ENCODE measurements around the gene SECTM1.

SECTM1 gene

DNA sequence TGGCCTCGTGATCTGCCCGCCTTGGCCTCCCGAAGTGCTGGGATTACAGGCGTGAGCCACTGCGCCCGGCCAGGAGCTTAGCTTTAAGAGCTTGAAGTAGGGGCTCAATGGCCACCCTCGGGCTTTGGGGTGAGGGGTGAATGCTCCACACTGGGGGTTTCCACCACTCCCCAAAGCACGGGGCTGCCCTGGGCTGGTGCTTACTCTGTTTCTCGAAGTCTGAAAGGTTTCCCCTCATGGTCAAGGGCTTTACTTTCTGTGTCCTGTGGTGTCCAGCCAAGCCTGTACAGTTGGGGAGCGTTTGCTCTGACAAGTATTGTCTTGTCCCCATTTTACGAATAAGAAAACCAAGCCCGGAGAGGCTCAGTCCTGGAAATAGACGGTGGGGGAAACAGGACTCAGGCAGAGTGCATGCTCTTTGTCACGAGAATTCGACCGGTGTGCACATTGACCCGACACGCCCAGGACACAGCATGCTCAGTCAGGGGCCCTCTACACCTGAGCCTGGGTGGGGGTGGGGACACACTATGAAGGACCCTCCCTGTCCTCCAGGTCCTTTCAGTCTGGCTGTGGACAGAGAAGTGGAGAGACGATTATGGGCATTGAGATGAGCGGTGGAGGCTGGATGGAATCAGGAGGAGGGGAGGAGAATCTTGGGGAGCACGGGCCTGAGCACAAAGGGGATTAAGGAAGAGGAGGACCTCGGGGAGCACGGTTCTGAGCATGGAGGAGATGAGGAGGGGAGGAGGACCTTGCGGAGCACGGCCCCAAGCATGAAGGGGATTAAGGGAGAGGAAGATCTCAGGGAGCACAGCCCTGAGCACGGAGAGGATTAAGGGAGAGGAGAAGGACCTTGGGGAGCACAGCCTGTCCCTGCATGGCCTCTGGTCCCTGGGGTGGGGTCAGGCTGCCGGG lies 23.7 kb downstream of the SECTM1 start:
- H4K8ac ChIP-seq (ENCODE audit: low read length) = no peak overlapping the region
- H2BK5ac ChIP-seq (ENCODE audit: low read depth, low read length, poor library complexity, severe bottlenecking) = no peak overlapping the region
- no peaks in the 10 kb centered on the region for H3K79me1 ChIP-seq (replicated peaks; ENCODE audit: low read length, poor library complexity, severe bottlenecking)
- no peak overlapping the region for H4K91ac ChIP-seq (ENCODE audit: low read length)
- H3K23ac ChIP-seq (ENCODE audit: low read length in 2 of 2) = no peak overlapping the region
- no peak overlapping the region for H2BK12ac ChIP-seq (ENCODE audit: low read length in 2 of 2)
- H2BK15ac ChIP-seq (ENCODE audit: low read depth, poor library complexity, severe bottlenecking) = no peak overlapping the region
- H3K9me3 ChIP-seq (ENCODE audit: control insufficient read depth, low read length) = no peaks in the 10 kb centered on the region
- no peak for DNase-seq
- no peak overlapping the region for H2AK5ac ChIP-seq (ENCODE audit: low read length, severe bottlenecking)
- H2BK120ac ChIP-seq (ENCODE audit: low read depth, low read length) = no peak overlapping the region
- no peak overlapping the region for H3K4me3 ChIP-seq (ENCODE audit: insufficient read depth in 1 of 2, low read depth in 1 of 2, low read length in 2 of 2)
- H3K18ac ChIP-seq (ENCODE audit: low read depth in 1 of 2, low read length in 2 of 2) = no peak overlapping the region
- H2AFZ ChIP-seq (ENCODE audit: low read depth, low read length) = no peak overlapping the region
- no peak overlapping the region for H3K27ac ChIP-seq (ENCODE audit: low read length, poor library complexity, severe bottlenecking)
- peaks cover 28 to 52% of the 10 kb centered on the region in 2 experiments for H3K27me3 ChIP-seq (ENCODE audit: control insufficient read depth in 1 of 2, insufficient read depth in 1 of 2, low read length in 2 of 2)
- no peak overlapping the region for H3K9ac ChIP-seq (ENCODE audit: low read length)
- H3K36me3 ChIP-seq (ENCODE audit: control insufficient read depth in 1 of 2, insufficient read depth in 2 of 2, low read depth in 1 of 2, low read length in 2 of 2) = no peaks in the 10 kb centered on the region
- no peak overlapping the region for H3K4ac ChIP-seq (ENCODE audit: low read depth in 1 of 2, low read length in 2 of 2)
- H3K4me2 ChIP-seq (ENCODE audit: low read length, poor library complexity, severe bottlenecking) = no peak overlapping the region
- WGBS = 89% methylated on average over 27 of the region's 27 CpGs
- peaks cover 4% of the 10 kb centered on the region for H3K4me1 ChIP-seq (ENCODE audit: control insufficient read depth, insufficient read depth, low read depth, low read length)
- H3K14ac ChIP-seq (ENCODE audit: low read length in 2 of 2) = no peak overlapping the region

- Histone ChIP-seq H3K4me3 (ENCODE audit: insufficient read depth in 1 of 2, low read depth in 1 of 2, low read length in 2 of 2) (no peak overlapping the region), H4K8ac (ENCODE audit: low read length) (no peak overlapping the region), H3K4me2 (ENCODE audit: low read length, poor library complexity, severe bottlenecking) (no peak overlapping the region), H3K9ac (ENCODE audit: low read length) (no peak overlapping the region), H3K27ac (ENCODE audit: low read length, poor library complexity, severe bottlenecking) (no peak overlapping the region), H4K91ac (ENCODE audit: low read length) (no peak overlapping the region), H2BK12ac (ENCODE audit: low read length in 2 of 2) (no peak overlapping the region), H2AFZ (ENCODE audit: low read depth, low read length) (no peak overlapping the region), H3K4me1 (ENCODE audit: control insufficient read depth, insufficient read depth, low read depth, low read length) (peaks cover 14% of the 10 kb centered on the region), H3K14ac (ENCODE audit: low read length in 2 of 2) (no peak overlapping the region), H3K36me3 (ENCODE audit: control insufficient read depth in 1 of 2, insufficient read depth in 2 of 2, low read depth in 1 of 2, low read length in 2 of 2) (no peaks in the 10 kb centered on the region), H3K79me1 (replicated peaks; ENCODE audit: low read length, poor library complexity, severe bottlenecking) (no peaks in the 10 kb centered on the region), H3K9me3 (ENCODE audit: control insufficient read depth, low read length) (no peaks in the 10 kb centered on the region), H2BK120ac (ENCODE audit: low read depth, low read length) (no peak overlapping the region), H3K4ac (ENCODE audit: low read depth in 1 of 2, low read length in 2 of 2) (no peak overlapping the region), H3K27me3 (ENCODE audit: control insufficient read depth in 1 of 2, insufficient read depth in 1 of 2, low read length in 2 of 2) (peaks cover 20 to 35% of the 10 kb centered on the region in 2 experiments), H3K23ac (ENCODE audit: low read length in 2 of 2) (no peak overlapping the region), H3K18ac (ENCODE audit: low read depth in 1 of 2, low read length in 2 of 2) (no peak overlapping the region), H2BK5ac (ENCODE audit: low read depth, low read length, poor library complexity, severe bottlenecking) (no peak overlapping the region), H2BK15ac (ENCODE audit: low read depth, poor library complexity, severe bottlenecking) (no peak overlapping the region), H2AK5ac (ENCODE audit: low read length, severe bottlenecking) (no peak overlapping the region)
- 89% methylated on average over 20 of the region's 20 CpGs for WGBS
- DNase-seq = no peak
These were observed 27.8 kb downstream of the SECTM1 start for GRCh38 chr17:82305727-82306300.

- no peaks in the 10 kb centered on the region for H3K9me3 ChIP-seq (ENCODE audit: control insufficient read depth, low read length)
- 89% methylated on average over 20 of the region's 23 CpGs for WGBS
- H3K4ac ChIP-seq (ENCODE audit: low read depth in 1 of 2, low read length in 2 of 2) = no peak overlapping the region
- H2BK12ac ChIP-seq (ENCODE audit: low read length in 2 of 2) = no peak overlapping the region
- no peak overlapping the region for H3K4me3 ChIP-seq (ENCODE audit: insufficient read depth in 1 of 2, low read depth in 1 of 2, low read length in 2 of 2)
- no peak overlapping the region for H4K8ac ChIP-seq (ENCODE audit: low read length)
- no peak overlapping the region for H2BK15ac ChIP-seq (ENCODE audit: low read depth, poor library complexity, severe bottlenecking)
- no peak overlapping the region for H3K23ac ChIP-seq (ENCODE audit: low read length in 2 of 2)
- H2AK5ac ChIP-seq (ENCODE audit: low read length, severe bottlenecking) = no peak overlapping the region
- DNase-seq = no peak
- no peak overlapping the region for H3K14ac ChIP-seq (ENCODE audit: low read length in 2 of 2)
- H3K4me1 ChIP-seq (ENCODE audit: control insufficient read depth, insufficient read depth, low read depth, low read length) = peaks cover 17% of the 10 kb centered on the region
- no peak overlapping the region for H3K18ac ChIP-seq (ENCODE audit: low read depth in 1 of 2, low read length in 2 of 2)
- no peak overlapping the region for H2BK120ac ChIP-seq (ENCODE audit: low read depth, low read length)
- H3K27me3 ChIP-seq (ENCODE audit: control insufficient read depth in 1 of 2, insufficient read depth in 1 of 2, low read length in 2 of 2) = peaks cover 13 to 28% of the 10 kb centered on the region in 2 experiments
- no peak overlapping the region for H3K4me2 ChIP-seq (ENCODE audit: low read length, poor library complexity, severe bottlenecking)
- no peak overlapping the region for H2BK5ac ChIP-seq (ENCODE audit: low read depth, low read length, poor library complexity, severe bottlenecking)
- no peak overlapping the region for H4K91ac ChIP-seq (ENCODE audit: low read length)
- H3K9ac ChIP-seq (ENCODE audit: low read length) = no peak overlapping the region
- H3K27ac ChIP-seq (ENCODE audit: low read length, poor library complexity, severe bottlenecking) = no peak overlapping the region
- H2AFZ ChIP-seq (ENCODE audit: low read depth, low read length) = no peak overlapping the region
- H3K79me1 ChIP-seq (replicated peaks; ENCODE audit: low read length, poor library complexity, severe bottlenecking) = no peaks in the 10 kb centered on the region
- H3K36me3 ChIP-seq (ENCODE audit: control insufficient read depth in 1 of 2, insufficient read depth in 2 of 2, low read depth in 1 of 2, low read length in 2 of 2) = no peaks in the 10 kb centered on the region
These were observed 28.5 kb downstream of the SECTM1 start for GRCh38 chr17:82304826-82305726.
